GM21367 (cell line): Measurements from ENCODE around the gene TNFRSF8.

Experiments
- ATAC-seq: cut with Tn5 transposase; IDR thresholded peaks from one replicate; pipeline ENCODE4 v1.9.1; 2021; ENCODE audit not compliant: unreplicated experiment

The TNFRSF8 gene

DNA sequence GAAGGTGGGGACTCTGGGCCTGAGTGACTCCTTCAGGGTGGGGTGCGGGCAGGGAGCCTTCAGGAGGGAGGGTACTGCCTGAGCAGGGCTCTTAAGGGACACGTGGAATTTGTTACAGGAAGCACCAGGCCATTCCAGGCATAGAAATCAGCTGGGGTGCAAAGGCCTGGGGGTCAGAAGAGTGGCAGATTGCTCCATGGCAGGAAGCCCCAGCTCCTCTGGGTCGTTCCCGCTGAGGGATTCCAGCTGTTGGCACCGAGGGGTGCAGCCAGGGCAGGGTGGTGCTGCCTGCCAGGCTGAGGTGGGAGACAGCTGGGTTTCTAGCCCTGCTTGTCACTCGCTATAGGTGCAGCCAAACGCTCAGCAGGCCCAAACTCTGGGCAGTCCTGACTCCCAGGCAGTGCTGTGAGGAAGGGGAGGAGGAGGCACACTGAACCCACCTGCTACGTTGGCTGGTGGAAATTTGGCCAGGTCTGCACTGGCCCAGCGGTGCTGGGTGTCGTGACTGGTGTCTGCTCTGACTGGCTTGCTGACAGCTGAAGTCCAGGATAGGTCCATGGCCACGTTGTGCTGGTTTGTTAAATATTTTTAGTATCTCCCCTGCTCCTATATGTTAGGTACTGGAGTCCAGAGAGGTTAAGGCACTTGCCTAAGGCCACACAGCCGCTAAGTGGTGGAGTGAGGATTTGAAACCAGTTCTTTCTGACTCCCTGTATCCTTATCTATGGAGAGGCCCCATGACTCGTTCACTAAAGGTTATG lies 123.0 kb downstream of the TNFRSF8 start:
- no peak for ATAC-seq

DNA sequence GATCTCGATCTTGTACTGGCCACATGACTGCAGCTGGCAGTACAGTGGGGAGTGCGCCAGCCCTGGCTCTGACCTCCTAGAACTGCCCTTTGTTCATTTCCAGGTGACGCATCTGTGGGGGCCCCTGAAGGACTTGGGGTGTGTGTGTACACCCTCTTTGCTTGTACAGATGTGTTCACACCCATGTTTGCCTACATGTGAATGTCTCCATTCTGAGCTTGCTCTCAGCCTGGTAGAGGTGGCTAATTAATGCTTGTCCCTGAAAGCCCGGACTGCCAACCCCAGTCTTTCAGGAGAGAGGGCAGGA lies 123.5 kb downstream of the TNFRSF8 start:
- no peak for ATAC-seq

DNA sequence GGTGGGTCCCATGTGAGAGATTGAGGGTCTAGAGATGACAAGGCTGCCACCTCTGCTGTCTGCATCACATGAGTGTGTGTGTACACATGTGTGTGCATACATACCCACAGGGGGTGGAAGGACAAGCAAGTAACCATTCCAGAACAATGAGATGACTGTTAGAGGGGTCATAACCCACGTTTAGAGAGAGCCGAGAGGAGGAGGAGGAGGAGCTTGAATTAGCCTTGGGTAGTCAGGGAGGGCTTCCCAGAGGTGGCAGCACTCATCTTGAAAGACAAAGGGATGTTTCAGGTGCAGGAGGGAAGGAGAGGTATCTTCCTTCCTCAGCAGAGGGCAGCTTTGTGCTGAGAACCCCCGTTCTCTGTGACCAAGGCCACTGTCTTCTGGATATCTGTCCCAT lies 125.0 kb downstream of the TNFRSF8 start:
- no peak for ATAC-seq

DNA sequence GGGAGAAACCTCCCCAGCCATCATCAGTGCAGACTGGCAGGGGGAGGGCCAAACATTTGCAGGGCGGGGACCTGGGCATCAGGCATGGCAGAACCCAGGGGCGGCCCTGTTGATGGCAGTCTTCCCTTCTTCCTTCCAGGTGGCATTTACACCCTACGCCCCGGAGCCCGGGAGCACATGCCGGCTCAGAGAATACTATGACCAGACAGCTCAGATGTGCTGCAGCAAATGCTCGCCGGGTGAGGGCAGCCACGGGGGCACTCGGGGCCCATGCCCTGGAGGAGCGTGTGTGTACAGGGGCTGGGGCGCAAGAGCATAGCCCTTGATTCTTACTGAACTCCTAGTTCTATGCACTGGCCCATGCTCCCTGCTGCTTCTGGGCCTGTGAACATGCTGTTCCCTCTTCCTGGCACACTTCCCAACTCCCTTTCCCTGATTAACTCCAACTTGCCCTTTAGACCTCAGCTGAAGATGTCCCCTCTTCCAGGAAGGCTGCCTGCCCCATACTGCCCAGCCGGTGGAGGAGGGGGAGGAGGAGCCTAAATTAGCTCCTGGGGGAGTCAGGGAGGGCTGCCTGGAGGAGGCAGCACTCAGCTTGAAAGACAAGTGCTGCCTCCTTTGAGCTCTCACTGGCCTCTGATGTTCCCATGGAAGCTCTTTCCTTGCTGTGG lies 125.7 kb downstream of the TNFRSF8 start:
- no peak for ATAC-seq

DNA sequence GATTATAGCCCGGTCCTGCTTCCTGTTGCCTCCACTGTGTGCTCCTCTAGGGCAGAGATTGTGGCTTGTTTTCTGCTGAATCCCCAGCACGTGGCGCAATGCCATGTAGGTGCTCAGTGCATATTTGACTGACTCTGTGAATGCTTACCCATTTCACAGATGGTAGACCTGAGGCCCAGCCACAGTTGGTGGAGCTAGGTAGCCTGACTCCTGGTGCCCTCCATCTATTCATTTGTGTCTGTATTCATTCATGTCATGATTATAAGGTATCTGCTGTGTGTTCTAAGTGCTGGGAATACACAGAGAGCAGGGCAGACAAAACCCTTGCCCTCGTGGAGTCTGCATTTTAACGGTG lies 126.2 kb downstream of the TNFRSF8 start:
- ATAC-seq: no peak

DNA sequence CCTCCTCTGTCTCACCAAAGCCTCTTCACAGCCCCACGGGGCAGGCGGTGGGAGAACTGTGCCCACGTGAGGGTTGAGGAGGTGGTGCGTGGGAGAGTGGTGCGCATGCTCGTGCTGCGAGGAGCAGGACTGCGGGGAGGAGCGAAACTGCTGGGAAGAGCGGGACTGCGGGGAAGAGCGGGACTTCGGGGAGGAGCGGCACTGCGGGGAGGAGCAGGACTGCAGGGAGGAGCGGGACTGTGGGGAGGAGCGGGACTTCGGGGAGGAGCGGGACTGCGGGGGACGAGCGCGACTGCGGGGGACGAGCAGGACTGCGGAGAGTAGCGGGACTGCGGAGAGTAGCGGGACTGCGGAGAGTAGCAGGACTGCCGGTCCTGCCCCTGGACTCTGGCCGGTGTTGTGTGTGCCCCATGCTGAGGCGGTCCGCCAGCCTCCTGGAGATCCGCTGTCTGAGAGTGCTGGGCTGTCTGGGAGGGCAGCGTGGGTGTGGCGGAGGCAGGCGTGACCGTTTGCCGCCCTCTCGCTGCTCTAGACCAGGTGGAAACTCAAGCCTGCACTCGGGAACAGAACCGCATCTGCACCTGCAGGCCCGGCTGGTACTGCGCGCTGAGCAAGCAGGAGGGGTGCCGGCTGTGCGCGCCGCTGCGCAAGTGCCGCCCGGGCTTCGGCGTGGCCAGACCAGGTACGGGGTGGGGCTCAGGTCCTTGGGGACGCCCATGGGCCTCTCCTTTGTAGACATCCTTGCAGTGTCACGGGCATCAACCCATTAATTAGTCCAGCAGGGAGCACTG lies 128.3 kb downstream of the TNFRSF8 start:
- ATAC-seq: no peak
